ENCODE measurements around the gene SMIM45.

Gene SMIM45

DNA sequence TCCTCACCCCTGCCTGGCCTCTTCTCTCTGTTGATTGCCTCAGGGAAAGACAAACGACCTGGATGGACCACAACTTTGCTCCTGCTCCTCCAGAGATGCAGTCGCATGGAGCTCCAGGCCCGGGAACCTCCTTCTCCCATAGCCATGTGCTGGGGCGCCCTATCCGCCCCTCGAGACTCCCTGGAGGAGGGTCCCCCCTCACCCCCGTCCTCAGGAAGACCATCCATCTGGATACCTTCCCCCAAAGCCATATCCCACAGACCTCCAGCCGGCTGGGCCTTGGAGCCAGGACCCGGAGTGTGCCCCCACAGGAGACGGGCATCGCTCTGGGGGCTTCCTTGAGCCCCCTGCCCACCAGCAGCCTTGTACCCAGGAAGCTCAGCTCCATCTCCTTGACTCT is 19.5 kb downstream of the SMIM45 start:
- DNase-seq, result no peak

DNA sequence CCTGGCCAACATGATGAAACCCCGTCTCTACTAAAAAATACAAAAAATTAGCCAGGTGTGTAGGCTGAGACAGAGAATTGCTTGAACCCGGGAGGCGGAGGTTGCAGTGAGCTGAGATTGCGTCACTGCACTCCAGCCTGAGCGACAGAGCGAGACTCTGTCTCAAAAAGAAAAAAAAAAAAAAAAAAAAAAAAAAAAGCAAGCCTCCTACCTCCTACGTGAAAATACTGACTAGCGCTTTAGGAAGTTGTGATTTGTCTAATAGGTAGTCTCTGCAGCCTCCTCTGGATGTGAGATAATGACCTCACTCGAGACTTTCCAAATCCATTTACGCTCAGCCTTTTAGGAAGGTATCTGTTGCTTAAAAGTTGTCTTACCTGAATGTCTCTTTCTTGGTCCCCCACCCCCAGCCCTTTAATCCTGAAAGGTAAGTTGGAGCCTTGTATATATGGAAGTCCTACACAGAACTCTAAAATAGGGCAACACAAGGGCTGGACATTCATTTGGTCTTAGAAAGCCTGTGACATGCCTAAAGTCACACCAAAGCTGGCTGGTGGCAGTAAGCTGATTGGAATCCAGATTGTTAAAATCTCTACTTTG is 22.8 kb downstream of the SMIM45 start:
- no peak for DNase-seq

DNA sequence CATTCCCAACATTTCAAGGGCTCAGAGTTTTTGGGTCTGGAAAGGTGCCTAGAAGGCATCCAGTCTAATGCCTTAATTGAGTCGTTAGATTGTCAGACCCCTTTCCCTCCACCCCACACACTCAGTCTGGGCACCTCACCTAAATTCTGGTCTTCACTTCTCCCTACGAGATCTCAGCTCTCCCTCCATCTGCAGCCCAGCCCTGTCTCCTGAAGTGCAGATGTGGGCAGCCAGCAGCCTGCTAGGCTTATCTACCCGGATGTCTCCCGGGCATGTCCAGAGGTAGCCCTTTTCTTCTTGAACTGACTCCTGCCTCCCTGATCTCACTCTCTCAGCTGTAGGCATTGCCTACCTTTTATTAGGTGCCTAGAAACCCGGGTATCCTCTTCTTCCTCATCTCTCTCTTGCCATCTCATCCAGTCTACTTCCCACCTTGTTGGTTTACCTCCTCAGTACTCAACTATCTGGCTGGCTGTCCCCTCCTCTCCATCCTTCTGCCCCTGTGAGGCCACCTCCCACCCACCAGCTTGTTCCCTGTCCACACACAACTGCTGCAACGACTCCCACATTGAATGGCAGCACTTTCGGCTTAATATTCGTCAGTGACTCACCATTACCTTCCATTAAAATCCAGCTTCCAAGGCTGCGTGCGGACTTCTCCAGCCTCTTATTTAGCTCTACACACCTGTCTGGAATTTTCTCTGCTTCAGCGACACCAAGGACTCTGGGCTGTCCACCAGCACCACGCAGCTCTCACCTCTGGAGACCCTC is 23.5 kb downstream of the SMIM45 start:
- DNase-seq, result no peak

DNA sequence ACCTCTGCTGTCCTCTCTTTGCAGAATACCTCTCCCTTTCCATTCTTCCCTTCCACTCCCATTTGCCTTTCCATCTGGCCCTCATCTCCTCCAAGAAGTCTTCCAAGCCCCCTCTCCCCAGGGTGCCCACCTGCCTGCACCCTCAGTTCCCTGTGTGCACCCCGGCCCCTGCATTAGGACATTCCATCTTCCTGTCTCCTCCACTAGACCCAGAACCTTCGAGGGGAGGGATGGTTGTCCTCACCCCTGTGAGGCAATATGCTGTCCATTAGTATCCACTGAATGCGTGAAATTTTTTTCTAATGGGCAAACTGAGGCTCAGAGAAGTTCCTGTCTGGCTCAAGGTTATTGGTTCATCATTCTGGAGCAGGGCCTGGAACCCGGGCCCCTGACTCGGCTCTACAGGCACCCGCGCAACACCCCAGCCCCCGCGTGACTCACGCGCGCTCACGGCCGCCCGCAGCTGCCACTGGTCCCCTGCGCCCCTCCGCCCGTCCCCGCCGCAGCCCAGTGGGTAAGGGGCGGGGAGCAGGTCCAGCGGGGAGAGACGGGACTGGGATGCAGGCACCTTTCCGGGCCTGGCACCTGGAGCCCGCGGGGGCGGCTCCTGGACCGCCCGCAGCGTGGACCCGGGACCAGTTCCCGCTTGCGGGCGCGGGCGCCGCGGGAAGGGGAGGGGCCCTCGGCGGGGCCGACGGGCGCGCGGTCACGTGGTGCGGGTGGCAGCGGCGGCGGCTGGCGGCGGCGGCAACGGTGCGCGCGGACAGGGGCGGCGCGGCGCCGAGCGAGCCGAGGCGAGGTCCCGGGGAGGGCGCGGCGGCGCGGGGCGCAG is 24.3 kb downstream of the SMIM45 start:
- no peak for DNase-seq

DNA sequence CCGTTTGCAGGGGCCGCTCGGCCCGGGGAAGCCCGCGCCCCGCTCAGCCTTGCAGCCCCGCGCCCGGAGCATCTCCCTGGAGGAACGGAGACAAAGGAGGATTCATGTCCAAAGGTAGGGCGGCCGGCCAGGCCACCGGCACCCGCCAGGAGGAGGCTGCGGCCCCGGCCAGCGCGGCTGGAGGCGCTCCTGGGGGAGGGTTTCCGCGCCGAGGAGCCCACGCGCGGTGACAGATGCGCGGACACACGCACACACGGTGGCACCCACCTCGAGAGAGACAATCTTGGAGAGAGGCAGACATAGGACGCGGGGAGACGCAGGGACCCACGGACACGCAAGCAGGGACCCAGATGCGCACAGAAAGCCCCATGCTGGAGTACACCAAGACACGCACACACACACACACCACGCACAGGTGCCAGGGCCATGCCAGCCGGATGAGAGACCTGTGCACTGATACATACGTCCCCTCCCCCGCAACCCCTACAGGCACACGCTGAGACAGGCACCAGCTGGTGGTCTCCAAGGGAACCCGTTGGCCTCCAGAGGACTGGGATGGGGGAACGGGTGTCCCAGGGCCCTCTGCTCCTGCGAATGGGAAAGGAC is 25.1 kb downstream of the SMIM45 start:
- no peak for DNase-seq

DNA sequence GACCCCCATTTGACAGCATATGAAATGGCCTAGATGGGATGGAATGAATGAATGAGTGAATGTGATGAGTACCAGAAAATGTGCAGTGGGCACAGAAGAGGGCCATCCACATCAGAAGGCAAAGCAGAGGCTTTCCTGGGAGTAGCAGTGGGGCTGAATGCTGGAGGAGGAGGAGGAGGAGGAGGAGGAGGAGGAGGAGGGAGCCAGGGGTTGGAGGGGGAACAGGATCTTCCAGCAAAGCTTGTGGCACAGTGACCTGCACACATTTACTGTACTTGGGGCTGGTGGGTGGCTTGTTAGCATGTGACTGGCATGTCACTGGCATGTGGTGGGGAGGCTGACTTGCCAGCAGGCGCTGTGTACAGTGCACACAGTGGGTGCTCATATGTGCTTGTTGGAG is 26.8 kb downstream of the SMIM45 start:
- DNase-seq, result no peak

DNA sequence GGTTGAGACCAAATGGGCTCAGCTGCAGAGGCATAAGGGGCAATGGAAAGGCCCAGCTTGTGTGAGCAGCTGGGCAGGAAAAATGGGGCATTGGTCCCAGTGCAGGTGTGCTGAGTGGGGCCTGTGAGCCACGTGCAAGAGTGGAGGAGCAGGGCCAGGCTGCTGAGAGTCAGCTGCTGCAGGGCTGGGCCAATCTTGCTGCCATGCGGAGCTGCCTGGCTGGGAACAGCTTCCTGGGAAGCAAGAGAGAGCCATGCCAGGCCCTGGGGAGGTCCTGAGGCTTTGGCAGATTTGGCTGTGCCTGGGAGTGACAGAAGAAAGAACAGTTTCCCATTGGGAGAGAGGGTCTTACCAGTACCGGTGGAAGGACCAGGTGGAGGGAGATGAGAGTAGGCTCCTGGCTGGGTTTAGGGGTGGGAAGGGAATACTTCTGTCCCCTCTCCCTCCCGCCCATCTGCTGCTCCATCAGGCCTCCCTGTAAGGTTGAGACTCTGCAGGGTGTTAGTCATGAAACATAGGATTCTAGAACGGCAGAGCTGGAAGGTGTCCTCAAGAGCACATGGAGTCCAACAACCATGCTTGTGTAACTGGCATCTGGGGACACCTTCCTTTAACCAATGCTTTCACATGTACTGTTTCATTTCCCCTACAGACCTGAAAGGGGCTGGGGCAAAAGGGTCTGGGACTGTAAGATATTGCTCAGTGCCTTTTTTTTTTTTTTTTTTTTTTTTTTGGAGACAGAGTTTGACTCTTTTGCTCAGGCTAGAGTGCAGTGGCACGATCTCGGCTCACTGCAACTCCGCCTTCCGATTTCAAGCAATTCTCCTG is 27.7 kb downstream of the SMIM45 start:
- no peak for DNase-seq

DNA sequence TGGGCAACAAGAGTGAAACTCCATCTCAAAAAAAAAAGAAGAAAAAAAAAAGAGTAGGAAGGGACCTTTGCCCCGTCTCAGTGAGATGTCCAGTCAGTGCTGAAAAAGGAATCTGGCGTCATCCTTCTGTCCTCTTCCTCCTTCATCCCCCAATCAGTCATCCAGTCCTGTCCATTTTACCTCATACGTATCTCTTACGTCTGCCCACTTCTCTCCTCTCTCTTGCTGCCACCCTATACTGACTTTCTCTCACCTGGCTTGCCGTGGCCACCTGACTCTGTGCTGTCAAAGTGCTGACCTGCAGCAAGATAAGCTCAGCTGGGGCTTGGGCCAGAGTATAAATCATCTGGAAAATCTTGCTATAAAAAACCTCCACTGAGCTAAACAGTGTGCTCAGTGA is 30.9 kb downstream of the SMIM45 start:
- DNase-seq, result no peak

DNA sequence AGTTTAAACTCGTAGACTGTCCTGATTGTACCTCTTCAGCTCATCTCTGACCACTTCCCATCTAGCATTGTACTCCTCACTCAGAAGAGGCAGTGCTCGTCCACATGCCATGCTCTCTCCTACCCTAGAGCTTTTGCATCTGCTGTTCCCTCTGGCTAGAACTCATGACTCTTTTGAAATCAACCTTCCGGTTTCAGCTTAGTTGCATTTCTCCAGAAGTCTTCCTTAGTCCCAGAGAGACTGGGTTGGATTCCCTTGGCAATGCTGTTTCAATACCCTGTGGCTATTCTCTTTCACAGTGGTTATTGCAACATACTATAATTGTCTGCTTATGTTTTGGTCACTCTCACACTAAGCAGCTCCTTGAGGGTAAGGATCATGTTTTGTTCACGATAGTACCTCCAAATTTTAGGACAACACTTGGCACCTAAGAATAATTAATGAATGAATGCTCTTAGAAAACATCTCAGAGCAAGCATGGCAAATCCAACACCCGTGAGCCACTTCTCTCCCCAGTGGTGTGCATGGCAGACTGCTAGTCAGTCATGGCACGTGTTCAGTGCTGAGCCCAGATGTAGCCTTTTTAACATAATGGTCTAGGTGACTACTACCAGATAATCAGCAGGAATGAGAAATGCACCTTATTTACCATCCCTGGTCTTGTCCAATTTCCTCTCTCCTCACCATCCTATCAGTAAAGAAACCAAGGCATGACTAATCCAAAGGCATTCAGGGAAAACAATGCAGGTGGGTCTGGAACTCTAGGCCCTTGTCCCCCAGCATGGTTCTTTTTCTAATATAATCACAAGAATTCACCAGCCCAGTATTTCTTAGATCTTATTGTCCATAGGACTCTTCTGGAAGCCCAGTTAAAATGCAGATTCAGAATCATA is 31.8 kb downstream of the SMIM45 start:
- no peak for DNase-seq

DNA sequence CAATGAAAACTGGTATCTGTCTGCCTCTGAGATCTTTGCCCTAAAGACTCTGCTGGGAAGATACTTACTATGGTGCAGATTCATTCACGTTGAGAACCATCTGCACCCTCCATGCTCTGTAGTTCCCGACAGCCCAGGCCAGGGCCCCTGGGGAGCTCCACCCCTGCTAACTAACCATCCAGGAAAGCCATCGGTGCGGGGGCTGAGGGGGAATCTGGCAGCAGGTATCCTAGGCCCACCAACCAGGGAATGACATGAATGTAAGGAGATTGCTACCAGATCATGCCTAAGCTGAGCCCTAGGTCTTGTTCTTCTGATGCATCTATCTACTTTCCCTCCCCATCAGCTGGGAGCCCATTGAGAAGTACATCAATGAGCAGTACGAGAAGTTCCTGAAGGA is 35.3 kb downstream of the SMIM45 start:
- DNase-seq, result no peak

DNA sequence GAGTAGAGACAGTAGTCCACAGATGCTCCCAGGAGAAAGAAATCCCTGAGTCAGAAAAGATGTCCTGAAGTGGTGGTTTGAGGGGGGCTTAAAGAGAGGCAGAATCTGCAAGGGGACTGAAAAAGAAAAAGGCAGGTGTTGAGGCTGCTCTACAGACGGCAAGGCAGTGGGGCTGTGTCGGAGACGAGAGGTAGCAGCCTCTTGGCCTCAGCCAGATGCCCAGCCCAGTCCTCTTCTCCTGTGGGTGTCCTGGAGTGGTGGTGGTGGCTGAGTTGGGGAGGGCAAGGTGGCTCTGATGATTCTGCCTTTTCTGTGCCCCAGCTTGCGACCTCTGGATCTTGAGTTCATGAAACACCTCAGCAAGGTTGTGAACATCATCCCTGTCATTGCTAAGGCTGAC is 37.3 kb downstream of the SMIM45 start:
- DNase-seq, result no peak

DNA sequence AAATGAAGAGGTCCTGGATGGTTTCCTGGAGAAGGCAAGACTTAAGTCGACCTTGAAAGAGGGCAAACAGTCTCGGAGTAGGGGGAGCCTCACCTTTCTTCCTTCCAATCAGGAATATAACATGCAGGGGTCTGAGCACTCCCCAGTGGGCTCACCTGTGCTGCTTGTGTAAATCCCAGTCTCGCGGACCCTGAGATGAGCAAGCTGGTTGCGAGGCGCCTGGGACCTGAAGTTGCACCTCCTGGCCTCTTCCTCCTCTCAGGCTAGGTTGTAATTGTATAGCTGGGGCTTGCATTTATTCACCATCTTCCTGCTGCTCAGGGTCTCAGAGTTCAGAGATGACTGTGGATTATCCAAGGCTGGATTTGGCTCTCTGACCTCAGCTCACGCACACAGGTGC is 39.2 kb downstream of the SMIM45 start:
- DNase-seq, result no peak

DNA sequence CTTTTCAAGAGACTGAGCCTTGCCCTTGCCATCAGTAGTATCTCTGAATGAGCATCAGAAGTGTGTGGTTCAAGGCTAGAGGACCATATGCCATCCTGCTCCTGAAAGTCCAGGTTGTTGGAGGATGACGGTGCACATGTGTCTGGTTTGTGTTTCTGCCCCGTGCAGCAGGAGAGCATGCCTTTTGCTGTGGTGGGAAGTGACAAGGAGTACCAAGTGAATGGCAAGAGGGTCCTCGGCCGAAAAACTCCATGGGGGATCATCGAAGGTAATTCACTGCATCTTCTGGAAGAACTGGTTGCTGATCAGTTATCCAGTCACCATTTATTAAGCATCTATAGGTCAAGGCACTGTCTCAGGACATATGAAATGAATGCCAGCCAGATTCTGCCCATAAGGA is 40.5 kb downstream of the SMIM45 start:
- no peak for DNase-seq

DNA sequence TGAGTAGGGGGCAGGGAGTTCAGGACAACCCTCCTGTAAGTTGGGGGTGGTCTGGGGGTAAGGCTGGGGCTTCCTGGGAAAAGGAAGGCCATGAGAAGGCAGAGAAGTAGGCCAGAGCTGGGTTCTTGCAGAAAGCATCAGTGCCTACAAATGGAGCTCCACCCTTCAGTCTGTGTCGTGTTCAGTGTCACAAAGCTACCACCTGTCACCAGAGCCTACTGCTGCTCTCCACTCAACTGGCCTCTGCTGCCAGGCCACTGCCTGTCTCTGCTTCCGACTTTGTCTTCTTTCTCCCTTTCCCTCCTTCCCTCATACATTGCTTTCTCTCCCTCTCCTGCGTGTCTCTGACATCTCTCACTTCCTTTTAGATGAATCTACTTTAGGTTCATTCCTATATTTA is 43.3 kb downstream of the SMIM45 start:
- DNase-seq, result no peak

DNA sequence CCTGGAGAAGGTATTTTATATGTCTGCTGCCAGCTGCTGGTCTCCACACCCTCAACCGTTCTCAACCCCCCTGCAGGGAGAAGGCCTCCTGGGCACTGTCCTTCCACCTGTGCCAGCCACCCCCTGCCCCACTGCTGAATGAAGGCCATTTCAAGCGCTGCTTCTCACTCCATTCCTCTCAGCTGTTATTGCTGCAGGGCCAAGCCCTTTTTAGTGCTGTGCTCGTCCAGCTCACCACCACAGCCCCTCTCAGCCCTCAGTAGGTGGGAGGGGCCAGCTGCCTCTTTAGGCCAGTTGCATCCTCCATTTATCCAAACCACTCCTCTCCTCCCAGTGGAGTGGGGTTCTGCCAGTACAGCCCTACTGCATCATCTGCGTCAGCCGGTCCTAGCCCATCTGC is 44.9 kb downstream of the SMIM45 start:
- DNase-seq, result no peak

DNA sequence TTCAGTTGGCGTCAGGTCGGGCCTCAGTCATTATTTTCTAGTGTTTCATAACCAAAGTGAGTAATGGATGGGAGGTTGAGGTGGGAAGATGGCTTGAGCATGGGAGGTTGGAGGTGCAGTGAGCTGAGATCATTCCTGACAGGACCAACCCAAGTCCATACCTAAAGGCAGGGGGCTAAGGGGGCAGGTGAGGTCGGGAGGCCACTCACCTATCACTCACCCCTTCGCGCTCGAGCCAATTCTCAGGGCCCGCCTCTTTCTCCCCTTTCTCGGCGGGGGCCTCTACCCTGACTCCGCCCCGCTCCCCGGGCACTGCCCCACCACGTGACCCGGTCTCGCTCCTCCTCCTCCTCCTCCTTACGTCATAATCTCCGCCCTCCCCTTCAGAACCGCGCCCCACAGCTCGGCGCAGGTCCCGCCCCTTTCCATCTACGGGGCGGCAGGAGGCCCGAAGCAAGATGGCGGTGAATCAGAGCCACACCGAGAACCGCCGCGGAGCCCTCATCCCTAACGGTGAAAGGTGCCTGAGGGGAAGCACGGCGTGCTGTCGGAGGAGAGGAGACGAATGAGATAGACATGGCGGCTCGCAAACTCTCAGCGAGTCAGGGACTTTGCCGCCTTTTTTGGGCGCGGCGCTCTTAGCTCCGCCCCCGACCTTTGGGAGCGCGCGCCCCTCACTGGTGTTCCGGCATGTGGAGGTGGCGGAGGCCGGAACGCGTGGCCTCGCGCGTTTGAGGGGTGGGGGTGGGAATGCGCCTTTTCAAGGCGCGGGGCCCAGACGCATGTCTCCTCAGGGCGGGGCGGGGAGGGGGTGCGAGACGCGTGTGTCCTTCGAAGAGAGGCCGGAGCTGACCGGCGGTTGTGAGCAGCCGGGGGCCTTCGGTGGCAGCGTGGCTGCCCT is 46.7 kb downstream of the SMIM45 start, which contains the start of gene WBP2NL:
Gene WBP2NL (plus strand): TSS at position 428 of the 901 bp plus-strand sequence. CDS start 31 bp downstream, at position 459.
- DNase-seq, result no peak

DNA sequence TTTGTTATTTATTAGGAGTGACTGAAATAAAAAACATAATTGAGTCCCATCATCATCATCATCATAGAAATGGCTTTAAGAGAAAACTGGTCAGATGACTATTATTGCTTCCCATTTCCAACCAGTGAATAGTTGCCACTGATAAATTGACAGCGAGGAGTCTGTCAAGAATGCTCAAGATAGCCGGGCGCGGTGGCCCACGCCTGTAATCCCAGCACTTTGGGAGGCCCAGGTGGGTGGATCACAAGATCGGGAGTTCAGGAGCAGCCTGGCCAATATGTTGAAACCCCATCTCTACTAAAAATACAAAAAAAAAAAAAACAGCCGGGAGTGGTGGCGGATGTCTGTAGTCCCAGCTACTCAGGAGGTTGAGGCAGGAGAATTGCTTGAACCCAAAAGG is 48.5 kb downstream of the SMIM45 start:
- no peak for DNase-seq

DNA sequence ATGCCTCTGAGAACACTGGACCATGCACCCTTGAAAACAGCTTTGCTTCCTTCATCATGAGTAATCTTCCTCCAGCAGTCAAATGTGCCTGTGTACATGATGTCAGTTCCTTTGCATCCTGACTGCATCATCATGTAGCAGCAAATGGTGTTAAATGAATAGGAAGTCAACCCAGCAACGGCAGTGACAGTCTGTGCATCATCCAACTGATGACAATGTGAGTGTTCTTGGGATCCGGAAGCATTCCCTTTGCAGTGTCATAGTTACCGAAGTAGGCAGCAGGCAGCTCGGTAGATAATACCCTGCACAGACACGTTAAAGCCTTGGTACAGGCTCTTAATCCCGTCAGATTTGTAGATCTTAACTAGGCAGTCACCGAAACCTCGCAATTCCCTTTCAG is 49.2 kb downstream of the SMIM45 start:
- no peak for DNase-seq

DNA sequence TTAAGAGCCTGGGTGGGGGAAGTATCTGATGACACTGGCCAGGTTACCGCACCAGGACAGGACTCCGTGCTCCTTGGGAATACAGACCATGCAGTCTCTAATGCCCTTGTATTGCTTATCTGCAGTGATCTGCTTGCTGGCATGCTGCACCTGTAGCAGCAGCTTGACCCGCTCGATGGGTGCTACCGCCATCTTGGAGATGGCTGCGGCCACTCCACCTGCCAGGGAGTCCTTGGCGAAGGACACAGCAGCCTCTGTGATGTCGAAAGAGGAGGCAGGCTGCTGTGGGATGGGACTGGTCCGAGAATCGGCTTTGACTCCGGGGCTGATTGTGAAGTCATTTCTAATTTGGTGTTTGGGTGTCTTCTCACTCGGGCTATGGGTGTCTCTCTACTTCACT is 49.8 kb downstream of the SMIM45 start:
- DNase-seq, result no peak

DNA sequence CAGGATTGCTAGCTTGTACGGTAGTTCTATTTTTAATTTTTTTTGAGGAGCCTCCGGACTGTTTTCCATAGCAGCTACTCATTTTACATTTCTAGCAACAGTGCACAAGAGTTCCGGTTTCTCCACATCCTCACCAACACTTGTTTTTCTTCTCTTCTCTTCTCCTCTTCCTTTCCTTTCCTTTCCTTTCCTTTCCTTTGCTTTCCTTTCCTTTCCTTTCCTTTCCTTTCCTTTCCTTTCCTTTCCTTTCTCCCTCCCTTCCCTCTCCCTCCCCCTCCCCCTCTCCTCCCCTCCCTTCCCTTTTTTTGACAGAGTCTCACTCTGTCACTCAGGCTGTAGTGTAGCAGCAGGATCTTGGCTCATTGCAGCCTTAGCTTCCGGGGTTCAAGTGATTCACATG is 56.0 kb downstream of the SMIM45 start:
- DNase-seq, result no peak

Measured in SIG-M5 (cell line).